ENCODE data around the gene VIPR2.
A peak's percentile ranks its signal among the peaks of the same experiment; 100 is the strongest.
"Not testable (repeated sequence)": the region's sequence is repeated elsewhere in the genome, so short reads cannot be mapped to it uniquely, and the experiment has no call there.

Gene VIPR2

GRCh38 chr7:159000070-159000469, 144.6 kb downstream of the VIPR2 start:
- no peak for ATAC-seq
- H3K36me3 Mint-ChIP-seq = no peaks in the 10 kb centered on the region
- no peaks in the 10 kb centered on the region for H3K9me3 Mint-ChIP-seq
- H3K27ac Mint-ChIP-seq = no peak overlapping the region
- peaks cover 12% of the 10 kb centered on the region for H3K4me1 Mint-ChIP-seq
- no peak overlapping the region for H3K4me3 Mint-ChIP-seq
- no peak for DNase-seq (ENCODE audit: low spot score in 2 of 2)

- no peak for ATAC-seq
- DNase-seq (ENCODE audit: low spot score in 2 of 2) = no peak
- H3K27ac Mint-ChIP-seq = no peak overlapping the region
These were observed 145.2 kb downstream of the VIPR2 start for GRCh38 chr7:158999496-158999895.

GRCh38 chr7:158998261-158998660, 146.4 kb downstream of the VIPR2 start:
- H3K9me3 Mint-ChIP-seq; H3K36me3 Mint-ChIP-seq; DNase-seq (ENCODE audit: low spot score in 2 of 2); ATAC-seq; H3K4me1 Mint-ChIP-seq; H3K4me3 Mint-ChIP-seq; H3K27ac Mint-ChIP-seq: not testable (repeated sequence)

More at GRCh38 chr7:158999496-158999895, 145.2 kb downstream of the VIPR2 start:
- Mint-ChIP-seq H3K4me1 (peaks cover 10% of the 10 kb centered on the region), H3K9me3 (no peaks in the 10 kb centered on the region), H3K4me3 (no peak overlapping the region), H3K36me3 (no peaks in the 10 kb centered on the region)

GRCh38 chr7:158997471-158997870, 147.2 kb downstream of the VIPR2 start:
- Mint-ChIP-seq H3K9me3 (no peaks in the 10 kb centered on the region), H3K27ac (no peak overlapping the region), H3K4me1 (no peaks in the 10 kb centered on the region), H3K36me3 (no peaks in the 10 kb centered on the region), H3K4me3 (no peak overlapping the region)
- ATAC-seq (no peak), DNase-seq (ENCODE audit: low spot score in 2 of 2) (no peak)

GRCh38 chr7:158997110-158997453, 147.6 kb downstream of the VIPR2 start:
- Mint-ChIP-seq H3K36me3 (no peaks in the 10 kb centered on the region), H3K4me1 (no peaks in the 10 kb centered on the region), H3K9me3 (no peaks in the 10 kb centered on the region), H3K4me3 (no peak overlapping the region), H3K27ac (no peak overlapping the region)
- ATAC-seq (no peak), DNase-seq (ENCODE audit: low spot score in 2 of 2) (no peak)

- no peaks in the 10 kb centered on the region for H3K9me3 Mint-ChIP-seq
- H3K4me1 Mint-ChIP-seq = no peaks in the 10 kb centered on the region
- ATAC-seq (no peak), DNase-seq (ENCODE audit: low spot score in 2 of 2) (no peak)
- no peaks in the 10 kb centered on the region for H3K36me3 Mint-ChIP-seq
- no peak overlapping the region for H3K4me3 Mint-ChIP-seq
- H3K27ac Mint-ChIP-seq = no peak overlapping the region
These were observed 148.2 kb downstream of the VIPR2 start for GRCh38 chr7:158996214-158997109.

- H3K9me3 Mint-ChIP-seq = no peaks in the 10 kb centered on the region
- DNase-seq (ENCODE audit: low spot score in 2 of 2) (no peak), ATAC-seq (no peak)
- H3K36me3 Mint-ChIP-seq = no peaks in the 10 kb centered on the region
- H3K4me1 Mint-ChIP-seq = no peaks in the 10 kb centered on the region
- H3K4me3 Mint-ChIP-seq = no peak overlapping the region
- H3K27ac Mint-ChIP-seq = no peak overlapping the region
These were observed 149.2 kb downstream of the VIPR2 start for GRCh38 chr7:158995514-158995913.

GRCh38 chr7:158994687-158995086, 150.0 kb downstream of the VIPR2 start:
- no peak overlapping the region for H3K4me3 Mint-ChIP-seq
- no peak for ATAC-seq
- H3K27ac Mint-ChIP-seq = no peak overlapping the region
- H3K36me3 Mint-ChIP-seq = no peaks in the 10 kb centered on the region
- DNase-seq (ENCODE audit: low spot score in 2 of 2) = no peak
- H3K9me3 Mint-ChIP-seq = no peaks in the 10 kb centered on the region
- H3K4me1 Mint-ChIP-seq = no peaks in the 10 kb centered on the region

- Mint-ChIP-seq H3K27ac (no peak overlapping the region), H3K4me3 (no peak overlapping the region), H3K36me3 (no peaks in the 10 kb centered on the region), H3K9me3 (no peaks in the 10 kb centered on the region), H3K4me1 (no peaks in the 10 kb centered on the region)
- no peak for ATAC-seq
- no peak for DNase-seq (ENCODE audit: low spot score in 2 of 2)
These were observed 151.1 kb downstream of the VIPR2 start for GRCh38 chr7:158993591-158993990.

GRCh38 chr7:158992759-158993158, 151.9 kb downstream of the VIPR2 start:
- Mint-ChIP-seq H3K4me1 (no peaks in the 10 kb centered on the region), H3K4me3 (no peak overlapping the region)
- no peak for ATAC-seq

GRCh38 chr7:158991824-158992621, 152.6 kb downstream of the VIPR2 start:
- Mint-ChIP-seq H3K27ac (no peak overlapping the region), H3K9me3 (no peaks in the 10 kb centered on the region), H3K36me3 (no peaks in the 10 kb centered on the region), H3K4me1 (no peaks in the 10 kb centered on the region), H3K4me3 (no peak overlapping the region)
- DNase-seq (ENCODE audit: low spot score in 2 of 2) (no peak), ATAC-seq (peak; percentile 37)

More at GRCh38 chr7:158992759-158993158, 151.9 kb downstream of the VIPR2 start:
- Mint-ChIP-seq H3K27ac (no peak overlapping the region), H3K36me3 (no peaks in the 10 kb centered on the region), H3K9me3 (no peaks in the 10 kb centered on the region)
- no peak for DNase-seq (ENCODE audit: low spot score in 2 of 2)

- no peak overlapping the region for H3K4me3 Mint-ChIP-seq
- H3K9me3 Mint-ChIP-seq = peaks cover 5% of the 10 kb centered on the region
- H3K27ac Mint-ChIP-seq = no peak overlapping the region
- DNase-seq (ENCODE audit: low spot score in 2 of 2) (no peak), ATAC-seq (no peak)
- no peaks in the 10 kb centered on the region for H3K36me3 Mint-ChIP-seq
- H3K4me1 Mint-ChIP-seq = no peaks in the 10 kb centered on the region
These were observed 155.7 kb downstream of the VIPR2 start for GRCh38 chr7:158988996-158989395.

- Mint-ChIP-seq H3K9me3 (peaks cover 5% of the 10 kb centered on the region), H3K4me1 (no peaks in the 10 kb centered on the region), H3K4me3 (no peak overlapping the region), H3K27ac (no peak overlapping the region), H3K36me3 (no peaks in the 10 kb centered on the region)
- ATAC-seq (no peak), DNase-seq (ENCODE audit: low spot score in 2 of 2) (no peak)
These were observed 156.3 kb downstream of the VIPR2 start for GRCh38 chr7:158988302-158988862.

GRCh38 chr7:158987691-158988090, 157.0 kb downstream of the VIPR2 start:
- no peak for DNase-seq (ENCODE audit: low spot score in 2 of 2)
- no peak overlapping the region for H3K4me3 Mint-ChIP-seq
- H3K9me3 Mint-ChIP-seq = peaks cover 5% of the 10 kb centered on the region
- H3K4me1 Mint-ChIP-seq = no peaks in the 10 kb centered on the region
- no peaks in the 10 kb centered on the region for H3K36me3 Mint-ChIP-seq
- no peak for ATAC-seq
- no peak overlapping the region for H3K27ac Mint-ChIP-seq

- no peak overlapping the region for H3K27ac Mint-ChIP-seq
- H3K4me3 Mint-ChIP-seq = no peak overlapping the region
- H3K4me1 Mint-ChIP-seq = no peaks in the 10 kb centered on the region
- ATAC-seq = no peak
- H3K36me3 Mint-ChIP-seq = no peaks in the 10 kb centered on the region
- peaks cover 9% of the 10 kb centered on the region for H3K9me3 Mint-ChIP-seq
- no peak for DNase-seq (ENCODE audit: low spot score in 2 of 2)
These were observed 159.1 kb downstream of the VIPR2 start for GRCh38 chr7:158985583-158985982.

Data from stimulated activated effector memory CD8-positive, alpha-beta T cell treated with anti-CD3 and anti-CD28 coated beads, Interleukin-12 subunit alpha, Interleukin-12 subunit beta, amount 100 ng/mL, for 72 hours (primary cell).